Regular cardiac myocyte (primary cell): ENCODE measurements around the gene POM121C. TPM values are rescaled to one million over a fixed set of nuclear protein-coding genes. Genes with fewer than 3 reads are reported as not detected.

ENCODE experiments used
- total RNA-seq: library from RNA; depleted of rRNA; stranded (reverse); fragments of >200 nt; gene quantifications from 2 replicates; pipeline ENCODE4 v1.2.3, GENCODE V29; 2014

POM121C gene
- 10.0 and 19.7 TPM in 2 replicates for total RNA-seq

GRCh38 chr7:75485979-75486643 lies at the start of gene POM121C:
POM121C (minus strand) TSS chr7:75486299; CDS start chr7:75441496, 44,803 bp downstream.

GRCh38 chr7:75492020-75492419 lies 5.9 kb upstream of the POM121C start, which contains the start of gene SPDYE5:
SPDYE5 (plus strand) TSS chr7:75492320; CDS start chr7:75494048, 1,728 bp downstream.

GRCh38 chr7:75395329-75395728 lies 90.8 kb downstream of the POM121C start, which contains the start of gene TRIM73:
TRIM73 (plus strand) TSS chr7:75395629; CDS start chr7:75398934, 3,305 bp downstream.

Other genes with a start within 250 kb of the POM121C start
- gene TRIM73, start 90.7 kb downstream of the POM121C start, total RNA-seq, result 0.19 and 1.1 TPM in 2 replicates
- gene SPDYE5, start 6.0 kb upstream of the POM121C start, total RNA-seq, result under 0.01 TPM in 1 of 2 replicates, not detected in the other